Right renal pelvis (tissue), 4 donors: ENCODE measurements around the gene SPAG16. TPM values are rescaled to one million over a fixed set of nuclear protein-coding genes. Genes with fewer than 3 reads are reported as not detected.
"Not testable (repeated sequence)": the region's sequence is repeated elsewhere in the genome, so short reads cannot be mapped to it uniquely, and the experiment has no call there.

Source experiments
- DNase-seq, 4 donors: peaks; one replicate each; pipeline ENCODE4 v3.0.0-alpha.2; 2013; ENCODE audit warnings: low read depth in 4 of 4, low spot score in 3 of 4, missing footprints in 1 of 4
- polyA plus RNA-seq, 4 donors: library from polyadenylated mRNA; unstranded; fragments of 120-200 nt; gene quantifications; one replicate each; pipeline ENCODE4 v1.2.1, GENCODE V29; 2013; ENCODE audit not compliant: insufficient read length in 4 of 4

SPAG16 gene
- polyA plus RNA-seq, 4 donors: 62.9 to 72.8 (median 70.0) TPM

DNA sequence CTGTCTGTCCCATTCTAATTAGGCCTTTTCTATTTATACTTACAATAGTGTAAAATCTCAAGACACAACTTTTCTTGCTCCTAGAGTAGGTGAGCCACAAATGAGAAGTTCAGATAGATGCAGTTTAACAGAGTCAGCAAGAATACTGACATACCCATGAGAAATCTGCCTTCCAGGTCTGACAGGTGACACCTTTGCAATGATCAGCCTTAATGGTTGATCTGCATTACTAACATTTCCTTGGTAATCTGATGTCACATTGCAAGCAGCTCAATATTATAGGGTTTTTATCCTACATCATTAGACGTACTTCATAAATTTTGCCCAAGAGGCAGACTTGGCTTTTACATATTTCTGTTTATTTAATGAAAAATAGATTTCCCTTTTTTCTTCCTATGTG is 767.3 kb downstream of the SPAG16 start:
- DNase-seq: no peak

DNA sequence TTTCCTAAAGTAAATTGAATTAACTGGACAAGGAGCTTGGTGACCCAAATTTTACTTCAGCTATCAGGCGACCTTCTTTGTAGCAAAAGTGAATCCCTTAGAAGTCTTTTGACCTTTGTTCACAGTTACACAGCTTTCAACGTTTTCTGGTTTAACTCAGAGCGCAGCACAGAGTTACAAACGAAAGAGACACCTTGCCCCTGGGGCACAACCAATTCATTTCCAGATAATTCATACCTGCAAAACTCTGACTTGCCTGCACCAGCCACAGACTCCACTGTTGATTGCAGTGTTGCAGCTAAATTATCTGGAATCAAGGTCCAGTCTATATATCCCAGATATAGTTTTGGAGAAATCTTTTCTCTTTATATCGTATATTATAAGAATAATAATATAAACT is 768.0 kb downstream of the SPAG16 start:
- DNase-seq: no peak

DNA sequence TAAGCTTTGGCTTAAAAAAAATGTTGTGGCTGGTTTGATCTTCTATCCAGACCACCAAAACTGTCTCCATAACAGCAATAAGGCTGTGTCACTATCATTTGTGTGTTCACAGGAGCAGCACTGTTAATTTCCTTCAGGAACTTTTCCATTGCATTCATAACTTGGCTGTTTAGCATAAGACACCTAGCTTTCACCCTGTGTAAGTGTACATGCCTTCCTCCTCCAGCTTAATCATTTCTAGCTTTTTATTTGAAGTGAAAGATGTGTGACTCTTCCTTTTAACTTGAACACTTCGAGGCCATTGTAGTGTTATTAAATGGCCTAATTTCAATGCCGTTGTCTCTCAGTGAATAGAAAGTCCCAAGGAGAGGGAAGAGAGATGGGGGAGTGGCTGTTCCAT is 773.7 kb downstream of the SPAG16 start:
- no peak for DNase-seq

DNA sequence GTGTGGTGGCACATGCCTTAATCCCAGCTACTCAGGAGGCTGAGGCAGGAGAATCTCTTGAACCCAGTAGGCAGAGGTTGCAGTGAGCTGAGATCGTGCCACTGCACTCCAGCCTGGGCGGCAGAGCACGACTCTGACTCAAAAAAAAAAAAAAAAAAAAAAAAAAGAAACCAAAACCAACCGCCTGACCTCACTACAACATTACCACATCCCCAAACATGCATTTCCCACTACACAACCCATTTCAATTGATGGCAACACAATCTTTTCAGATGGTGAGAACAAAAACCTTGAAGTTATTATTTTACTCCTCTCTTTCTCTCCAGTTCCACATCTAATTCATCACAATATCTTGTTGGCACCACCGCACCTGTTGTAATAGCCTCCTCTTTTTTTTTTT is 778.0 kb downstream of the SPAG16 start:
- not testable (repeated sequence) for DNase-seq

DNA sequence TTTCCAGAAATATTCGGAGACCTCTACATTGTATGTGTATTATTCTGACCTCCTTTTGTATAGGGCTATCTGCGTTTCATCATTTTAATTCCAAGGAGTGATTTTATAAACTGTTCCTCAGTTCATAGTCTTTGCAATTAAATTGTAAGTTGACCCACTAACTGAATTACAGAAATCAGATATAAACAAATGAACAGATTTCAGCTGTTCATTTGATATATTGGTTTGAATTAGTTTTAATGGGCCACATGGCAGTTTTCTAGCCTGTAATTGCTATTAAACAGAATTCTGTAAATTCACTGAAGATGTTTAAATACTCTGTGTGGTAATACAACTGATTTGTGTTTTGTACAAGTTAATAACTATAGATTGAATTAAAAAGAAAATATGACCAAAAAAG is 780.2 kb downstream of the SPAG16 start:
- no peak for DNase-seq

DNA sequence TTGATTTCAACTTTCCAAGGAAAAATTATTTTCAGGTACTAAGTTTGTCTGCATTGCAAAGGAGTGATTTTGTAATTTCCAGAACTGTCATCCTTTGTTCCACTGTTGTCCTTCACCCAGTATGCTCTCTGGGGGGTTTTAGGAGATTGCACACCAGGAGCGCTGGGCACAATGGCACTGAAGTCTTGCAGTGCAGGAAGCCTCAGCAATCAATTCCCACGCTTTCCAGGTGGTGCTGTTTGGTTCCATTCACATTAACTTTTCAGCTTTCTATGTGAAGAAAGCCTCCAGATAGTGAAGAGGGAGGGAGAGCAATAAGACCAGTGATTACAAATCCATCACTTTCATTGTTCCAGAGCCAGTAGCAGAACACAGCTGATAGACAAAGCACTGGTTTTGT is 782.6 kb downstream of the SPAG16 start:
- no peak for DNase-seq

DNA sequence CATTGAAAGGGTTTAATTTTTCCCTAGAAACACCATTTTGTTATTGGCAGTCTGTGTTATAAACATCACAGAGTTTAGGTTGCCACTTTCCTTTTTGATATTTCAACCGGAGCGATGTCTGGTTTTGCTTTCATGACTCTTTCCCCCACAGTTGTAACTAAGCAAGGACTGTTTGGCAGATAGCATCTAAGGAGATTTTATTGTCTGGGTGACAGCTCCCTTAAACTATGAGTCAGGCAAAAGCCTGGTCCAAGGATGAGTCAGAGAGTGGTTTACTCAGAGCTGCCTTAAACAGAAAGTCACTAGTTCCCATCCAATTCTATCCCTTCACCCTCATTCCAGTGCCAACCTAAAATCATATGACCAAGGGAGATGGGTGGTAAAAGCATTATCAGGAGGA is 785.0 kb downstream of the SPAG16 start:
- peak in 3 of 4 donors; percentile 1 to 10 (median 3) for DNase-seq

DNA sequence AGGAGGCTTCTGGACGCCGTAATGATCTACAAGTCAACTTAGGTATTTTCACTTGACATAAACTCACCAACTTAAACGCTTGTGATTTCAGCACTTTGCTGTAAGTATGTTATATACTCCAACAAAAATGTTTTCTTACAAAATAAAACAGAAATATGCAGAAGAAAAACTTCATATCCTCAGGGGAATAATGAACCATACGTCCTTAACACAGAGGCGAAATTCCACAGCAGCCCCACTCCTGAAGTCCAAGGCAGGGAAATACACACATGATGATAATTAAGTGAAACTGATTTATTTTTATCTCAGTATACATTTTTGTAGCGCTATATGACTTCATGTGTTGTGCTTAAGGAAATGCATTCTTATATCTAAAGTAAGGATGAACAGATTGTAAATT is 791.2 kb downstream of the SPAG16 start:
- no peak for DNase-seq

DNA sequence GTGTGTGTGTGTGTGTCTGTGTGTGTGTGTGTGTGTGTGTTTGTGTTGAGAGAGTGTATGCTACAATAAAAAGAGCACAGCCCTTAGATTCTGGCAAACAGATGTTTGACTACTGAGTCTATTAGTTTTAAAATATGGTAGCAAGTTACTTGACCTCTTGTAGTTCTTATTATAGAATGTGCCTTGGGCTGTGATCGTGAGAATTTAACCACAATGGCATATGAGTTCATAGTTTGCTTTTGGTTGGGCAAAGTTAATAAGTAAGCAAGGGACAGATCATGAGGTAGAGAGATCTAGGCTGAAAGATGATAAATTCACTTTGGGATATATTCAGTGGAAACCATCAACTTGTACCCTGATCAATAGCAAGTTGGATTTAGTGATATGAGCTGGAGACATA is 792.3 kb downstream of the SPAG16 start:
- no peak for DNase-seq

DNA sequence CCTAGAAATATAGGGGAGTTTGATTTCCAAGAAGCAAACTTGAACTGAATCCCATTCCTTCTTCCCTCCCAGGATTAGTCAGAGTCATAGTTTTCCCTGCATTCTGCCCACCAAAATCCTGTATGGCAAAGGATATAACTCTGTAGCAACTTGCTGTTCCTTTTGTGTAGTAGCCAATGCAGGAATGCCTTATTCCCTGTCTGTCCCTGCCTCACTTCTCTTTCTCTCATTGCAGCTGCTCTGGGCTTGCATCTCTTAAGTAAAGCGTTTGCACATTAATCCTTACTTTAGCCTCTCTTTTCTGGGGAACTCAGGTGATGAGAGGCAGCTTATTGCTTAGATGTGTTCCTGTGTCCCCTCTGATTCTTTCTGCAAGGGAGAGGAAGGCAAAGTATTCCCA is 793.5 kb downstream of the SPAG16 start:
- DNase-seq: no peak

DNA sequence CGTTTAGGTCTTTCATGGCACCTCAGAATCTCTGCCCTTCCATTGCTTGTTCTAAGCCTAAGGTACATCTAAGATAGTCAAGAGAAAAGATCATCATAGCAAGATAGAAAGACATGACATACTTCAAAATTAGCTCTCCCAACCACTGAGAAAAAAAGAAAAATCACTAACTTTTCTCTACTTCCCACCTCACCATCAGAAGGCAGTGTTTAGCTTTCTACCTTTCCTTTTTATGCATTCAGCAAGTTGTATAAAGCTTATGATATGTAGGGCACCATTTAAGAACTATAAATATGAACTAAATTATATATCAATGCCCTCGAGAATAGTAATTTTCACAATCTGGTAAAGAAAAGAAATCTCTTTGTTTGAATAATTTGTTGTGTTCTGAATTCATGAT is 794.8 kb downstream of the SPAG16 start:
- DNase-seq: no peak

DNA sequence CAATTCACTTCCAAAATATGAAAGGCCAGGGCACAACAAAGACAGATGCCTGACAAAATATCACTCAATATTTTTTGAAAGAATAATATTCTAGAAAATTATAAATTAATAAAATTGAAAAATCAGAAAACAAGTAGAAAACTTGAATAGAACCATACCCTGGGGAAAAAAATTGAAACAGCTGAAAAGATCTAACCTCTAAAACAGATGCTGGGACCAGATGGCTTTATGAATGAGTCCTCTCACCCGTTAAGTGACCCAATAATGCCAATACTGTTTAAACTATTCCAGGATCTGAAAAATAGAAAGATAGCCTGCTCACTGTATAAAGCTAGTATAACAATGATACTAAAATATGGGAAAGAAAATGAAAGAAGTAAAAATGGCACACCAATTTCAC is 804.3 kb downstream of the SPAG16 start:
- DNase-seq: no peak

DNA sequence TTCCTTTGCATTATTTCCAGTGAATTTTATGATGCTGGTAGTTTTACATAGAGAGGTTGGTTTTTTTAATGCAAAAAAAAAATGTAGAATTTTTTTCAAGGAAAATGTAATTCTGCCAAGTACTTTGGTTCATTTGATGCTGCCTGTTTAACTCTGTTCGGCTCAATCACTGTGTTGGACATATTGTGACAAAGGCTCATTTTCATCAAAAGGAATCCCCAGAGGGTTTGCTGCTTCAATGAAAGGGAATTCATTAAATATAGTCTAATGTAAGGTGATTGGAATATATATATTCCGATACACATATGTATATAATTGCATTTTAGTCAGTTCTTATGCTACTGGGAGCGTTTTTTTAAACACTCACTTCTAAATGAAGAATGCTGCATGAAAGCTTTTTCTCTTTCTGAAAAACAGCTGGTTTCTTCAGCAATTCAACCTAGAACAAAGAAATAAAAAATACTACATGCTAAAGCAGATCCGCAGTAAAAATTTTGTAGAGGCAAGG is 812.0 kb downstream of the SPAG16 start:
- DNase-seq: no peak

DNA sequence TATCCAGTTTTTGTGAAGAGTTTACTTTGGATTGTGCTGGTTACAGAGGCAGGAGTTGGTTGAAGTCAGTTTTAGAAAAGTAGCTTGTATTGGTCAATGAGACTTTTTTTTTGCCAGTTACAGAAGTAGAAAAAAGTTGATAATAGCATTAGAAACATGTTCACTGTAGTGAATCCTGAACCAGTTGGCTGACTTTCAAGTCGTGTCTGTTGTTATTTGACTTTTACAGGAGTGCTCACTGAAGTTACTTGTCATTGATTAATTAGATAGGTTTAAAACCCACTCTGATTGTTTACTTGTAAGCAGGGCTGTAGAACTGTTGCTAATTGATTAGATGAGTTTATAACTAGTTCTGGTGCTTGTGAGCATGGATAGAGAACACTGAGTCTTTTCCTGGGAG is 814.5 kb downstream of the SPAG16 start:
- no peak for DNase-seq

DNA sequence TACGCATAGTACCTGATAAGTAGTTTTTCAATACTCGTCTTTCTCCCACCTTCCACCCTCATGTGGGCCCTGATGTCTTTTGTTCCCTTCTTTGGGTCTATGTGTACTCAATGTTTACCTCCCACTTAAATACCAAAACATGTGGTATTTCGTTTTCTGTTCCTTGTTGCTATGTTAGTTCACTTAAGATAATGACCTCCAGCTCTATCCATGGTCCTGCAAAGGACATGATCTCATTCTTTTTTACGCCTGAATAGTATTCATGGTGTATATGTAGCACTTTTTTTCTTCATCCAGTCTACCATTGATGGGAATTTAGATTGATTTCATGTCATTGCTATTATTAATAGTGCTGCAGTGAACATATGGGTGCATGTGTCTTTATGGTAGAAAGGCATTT is 816.2 kb downstream of the SPAG16 start:
- DNase-seq: no peak

DNA sequence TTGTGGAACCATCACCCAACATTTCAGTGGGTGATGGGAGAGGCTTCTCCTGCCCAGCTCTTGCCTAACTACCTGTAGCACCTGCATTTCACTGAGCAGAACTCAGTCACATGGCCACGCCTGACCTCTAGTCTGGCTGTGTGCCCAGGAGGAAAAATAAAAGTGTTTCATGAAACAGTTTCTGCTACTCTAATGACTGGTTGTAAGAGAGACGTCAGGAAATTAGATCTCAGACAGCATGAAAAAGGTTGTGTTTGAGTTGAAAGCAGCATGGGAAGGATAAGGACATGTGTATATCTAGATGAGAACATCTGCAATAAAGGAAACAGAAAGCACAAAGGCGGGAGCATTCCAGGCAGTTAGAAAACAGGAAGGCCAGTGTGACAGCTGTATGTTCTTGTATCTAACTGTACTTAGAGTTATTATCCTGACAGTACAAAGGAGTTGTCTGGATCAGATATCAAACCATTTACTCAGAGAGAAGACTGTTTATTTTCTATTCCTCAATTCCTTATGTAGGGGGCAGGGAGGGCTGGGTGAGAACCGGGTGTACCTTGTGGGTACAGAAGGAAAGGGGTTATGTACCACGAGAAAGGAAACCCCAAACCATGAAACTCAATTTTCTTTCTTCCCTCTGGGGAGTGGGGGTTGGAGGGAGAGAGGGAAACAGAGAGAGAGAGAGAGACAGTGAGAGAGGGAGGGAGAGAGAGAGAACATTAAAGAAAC is 819.2 kb downstream of the SPAG16 start:
- DNase-seq: peak; percentile 23 to 38 (median 32)

DNA sequence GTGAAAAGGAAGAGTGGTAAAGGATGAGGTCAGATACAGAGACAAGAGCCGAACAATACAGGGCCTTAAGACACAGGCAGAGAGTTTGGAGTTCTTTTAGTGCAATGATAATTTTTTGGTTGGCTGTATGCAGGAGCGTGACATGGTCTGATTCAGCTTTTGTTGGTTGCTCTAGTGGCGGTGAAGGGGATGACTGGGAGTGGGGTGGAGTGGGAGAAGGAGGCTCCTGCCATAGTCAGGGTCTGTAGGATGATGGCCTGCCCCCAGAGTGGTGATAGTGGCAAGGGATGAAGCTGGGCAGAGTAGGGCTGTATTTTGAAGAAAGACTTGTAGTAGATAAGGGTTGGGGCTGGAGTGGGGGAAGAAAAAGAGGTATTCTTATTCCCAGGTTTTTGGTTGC is 820.0 kb downstream of the SPAG16 start:
- no peak for DNase-seq

DNA sequence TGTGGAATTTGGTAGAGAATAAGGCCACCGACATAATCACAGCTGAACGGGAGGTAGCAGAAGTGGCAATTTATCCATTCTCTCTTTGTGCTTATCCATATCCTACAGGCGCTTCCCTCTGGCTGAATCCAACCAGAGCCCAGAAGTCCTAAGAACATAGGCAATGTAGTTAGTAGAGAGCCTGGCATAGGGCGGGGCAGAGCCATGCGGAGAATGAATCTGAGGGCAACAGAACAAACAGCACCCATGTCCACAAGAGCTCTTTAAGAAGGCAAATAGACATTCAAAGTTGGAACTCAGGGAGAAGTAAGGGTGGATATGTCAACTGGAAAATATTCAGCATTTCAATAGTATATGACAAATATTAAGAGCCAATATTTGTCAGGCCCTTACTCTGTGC is 820.7 kb downstream of the SPAG16 start:
- DNase-seq: no peak

DNA sequence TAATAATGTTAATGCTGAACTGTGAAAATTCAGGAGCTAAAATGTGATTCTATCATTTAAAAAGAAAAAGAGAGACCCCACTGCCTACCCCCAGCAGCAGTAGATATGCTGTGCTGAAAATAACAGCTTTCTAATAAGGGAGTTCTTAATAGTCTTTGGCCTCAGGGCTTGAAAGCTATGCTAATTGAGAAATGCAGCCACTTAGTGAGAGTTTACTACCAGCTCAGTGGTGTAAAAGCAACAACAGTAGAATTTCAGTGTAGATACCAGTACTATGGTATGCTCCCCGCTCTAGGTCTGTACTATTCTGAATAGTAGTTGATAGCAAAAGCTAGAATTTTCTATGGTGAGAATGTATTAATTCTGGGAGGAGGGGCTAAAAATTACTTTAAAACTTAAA is 823.5 kb downstream of the SPAG16 start:
- no peak for DNase-seq

DNA sequence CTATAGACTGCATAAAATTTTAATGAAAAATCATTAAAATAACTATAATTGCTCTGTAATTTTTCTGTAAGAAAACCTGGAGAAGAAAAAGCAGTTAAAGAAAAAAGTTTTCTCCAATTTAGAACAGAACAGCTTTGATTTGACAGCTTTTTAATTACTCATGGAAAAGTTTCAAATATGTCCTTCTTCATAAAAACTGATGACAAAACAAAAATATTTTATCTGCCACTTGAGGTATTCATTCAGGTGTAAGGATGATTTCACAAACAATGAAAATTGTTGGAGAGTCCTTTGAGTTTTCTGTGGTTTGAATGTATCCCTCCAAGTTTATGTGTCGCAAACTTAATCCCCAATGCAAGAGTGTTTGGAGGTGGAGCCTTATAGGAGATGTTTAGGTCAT is 824.3 kb downstream of the SPAG16 start:
- no peak for DNase-seq

DNA sequence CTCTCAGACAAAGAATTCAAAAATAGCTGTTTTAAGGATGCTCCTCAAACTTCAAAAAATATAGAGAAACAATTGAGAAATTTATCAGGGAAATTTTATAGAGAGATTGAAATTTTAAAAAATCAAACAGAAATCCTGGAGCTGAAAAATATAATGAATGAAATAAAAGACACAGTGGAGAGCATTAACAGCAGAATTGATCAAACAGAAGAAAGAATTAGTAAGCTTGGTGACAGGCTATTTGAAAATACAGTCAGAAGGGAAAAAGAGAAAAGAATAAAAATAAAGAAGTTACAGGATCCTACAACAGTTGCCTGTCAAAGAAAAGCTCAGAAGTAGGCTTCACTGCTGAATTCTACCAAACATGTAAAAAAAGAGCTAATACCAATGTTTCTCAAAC is 832.8 kb downstream of the SPAG16 start:
- DNase-seq: no peak

DNA sequence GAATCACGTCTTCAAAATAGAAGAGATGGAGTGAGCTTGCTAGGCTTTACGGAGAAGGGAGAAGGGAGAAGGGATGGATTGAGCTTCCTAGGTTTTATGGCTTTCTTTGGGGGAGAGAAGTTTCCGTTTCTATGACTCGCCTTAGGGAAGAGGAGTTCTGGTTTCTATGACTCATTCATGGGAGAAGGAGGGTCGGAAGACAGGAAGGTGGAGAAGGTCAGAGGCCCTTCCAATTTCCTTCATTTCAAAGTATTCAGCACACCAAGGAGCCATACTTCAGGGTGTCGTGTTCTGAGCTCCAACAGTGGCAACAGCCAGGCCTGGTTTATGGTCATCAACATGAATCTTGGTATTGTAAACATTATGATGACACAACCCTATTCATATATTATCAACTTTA is 841.9 kb downstream of the SPAG16 start:
- DNase-seq: no peak

DNA sequence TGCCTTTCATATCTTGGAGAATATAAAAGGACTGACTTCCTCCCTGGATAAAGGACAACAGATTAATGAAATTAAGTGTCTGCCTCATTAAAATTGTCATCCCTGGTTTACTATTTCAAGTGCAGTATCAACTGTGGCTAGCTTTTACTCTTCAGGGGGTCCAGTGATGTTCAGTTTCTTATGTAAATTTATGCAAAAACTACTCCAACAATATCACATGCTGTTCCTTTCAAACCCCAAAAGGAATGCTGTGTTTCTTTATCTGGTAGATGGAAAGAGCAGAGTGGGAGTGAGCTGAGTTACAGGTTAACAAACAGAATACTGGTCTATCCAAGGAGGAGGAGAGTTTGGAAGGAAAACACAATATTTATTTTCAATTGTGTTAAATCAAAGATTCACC is 842.9 kb downstream of the SPAG16 start:
- DNase-seq: no peak
